SKM-1 treated with dmso at 0.1 percent for 144 hours (cell line): ENCODE measurements around the gene LDB2.

Source experiments
- DNase-seq: peaks from one replicate; lab custom pipeline; 2025; ENCODE audit not compliant: unreplicated experiment; lab: John Stamatoyannopoulos, UW

Gene LDB2

GRCh38 chr4:16844816-16845586 lies 53.4 kb downstream of the LDB2 start:
- no peak for DNase-seq

- peak; percentile 9 for DNase-seq
These were observed 54.5 kb downstream of the LDB2 start for GRCh38 chr4:16843831-16844508.

- DNase-seq = no peak
These were observed 60.1 kb downstream of the LDB2 start for GRCh38 chr4:16838226-16838875.

GRCh38 chr4:16837475-16837874 lies 61.0 kb downstream of the LDB2 start:
- DNase-seq = no peak

GRCh38 chr4:16836324-16836723 lies 62.1 kb downstream of the LDB2 start:
- DNase-seq = no peak

GRCh38 chr4:16835597-16836247 lies 62.7 kb downstream of the LDB2 start:
- DNase-seq = no peak

- no peak for DNase-seq
These were observed 63.6 kb downstream of the LDB2 start for GRCh38 chr4:16834814-16835213.

- DNase-seq = no peak
These were observed 64.7 kb downstream of the LDB2 start for GRCh38 chr4:16833722-16834121.

- DNase-seq = no peak
These were observed 68.4 kb downstream of the LDB2 start for GRCh38 chr4:16830081-16830480.

GRCh38 chr4:16827794-16828724 lies 70.4 kb downstream of the LDB2 start:
- no peak for DNase-seq

- no peak for DNase-seq
These were observed 71.4 kb downstream of the LDB2 start for GRCh38 chr4:16827045-16827444.

GRCh38 chr4:16826406-16826910 lies 72.0 kb downstream of the LDB2 start:
- DNase-seq = no peak

- no peak for DNase-seq
These were observed 74.1 kb downstream of the LDB2 start for GRCh38 chr4:16824278-16824806.

- DNase-seq = no peak
These were observed 78.1 kb downstream of the LDB2 start for GRCh38 chr4:16820329-16820728.

- DNase-seq = no peak
These were observed 78.8 kb downstream of the LDB2 start for GRCh38 chr4:16819652-16820051.

GRCh38 chr4:16818005-16818404 lies 80.4 kb downstream of the LDB2 start:
- no peak for DNase-seq

GRCh38 chr4:16817286-16817685 lies 81.2 kb downstream of the LDB2 start:
- DNase-seq = no peak

- no peak for DNase-seq
These were observed 84.1 kb downstream of the LDB2 start for GRCh38 chr4:16814361-16814760.

GRCh38 chr4:16812041-16812440 lies 86.4 kb downstream of the LDB2 start:
- no peak for DNase-seq

- no peak for DNase-seq
These were observed 88.5 kb downstream of the LDB2 start for GRCh38 chr4:16809943-16810342.
